Transverse colon (tissue), 4 donors: ENCODE measurements around the gene CPT1A. TPM values are rescaled to one million over a fixed set of nuclear protein-coding genes. Genes with fewer than 3 reads are reported as not detected.

Experiments used
- DNase-seq: peaks from one replicate; pipeline ENCODE4 v3.0.0-alpha.2; 2019
- H3K27ac ChIP-seq, 4 donors: fragments of 200-600 bp; sonication (generic); 2 replicates each; pipeline ENCODE4 v1.5.1; 2016 to 2018; ENCODE audit warnings: inconsistent platforms in 4 of 4
- H3K27me3 ChIP-seq: fragments of 200-600 bp; sonication (generic); 2 replicates; pipeline ENCODE4 v1.5.1; 2017; ENCODE audit warnings: inconsistent platforms
- H3K36me3 ChIP-seq, 4 donors: fragments of 200-600 bp; sonication (generic); 2 replicates each; pipeline ENCODE4 v1.5.1; 2017 to 2019; ENCODE audit warnings: inconsistent platforms in 4 of 4
- H3K4me1 ChIP-seq, 4 donors: fragments of 200-600 bp; sonication (generic); 2 replicates each; pipeline ENCODE4 v1.5.1; 2017 to 2020; ENCODE audit warnings: inconsistent platforms in 4 of 4
- H3K4me3 ChIP-seq, 4 donors: fragments of 200-600 bp; sonication (generic); 1 replicate in 1 of 4; 2 replicates in 3 of 4; pipeline versions ENCODE4 v1.5.1 to v1.6.1; 2017 to 2019; ENCODE audit warnings: inconsistent platforms in 4 of 4
- H3K9me3 ChIP-seq, 2 donors: fragments of 200-600 bp; sonication (generic); 2 replicates each; pipeline ENCODE4 v1.5.1; 2017 to 2019; ENCODE audit warnings: inconsistent platforms in 2 of 2
- CTCF ChIP-seq, 5 experiments: fragments of 200-600 bp in 3 of 5; fragments of 450-650 bp in 2 of 5; sonication (generic) in 3 of 5; IDR thresholded peaks; 1 replicate in 2 of 5; 2 replicates in 3 of 5; pipeline ENCODE4 v1.5.1; 2016 to 2017; ENCODE audit warnings: antibody characterized with exemption in 5 of 5, inconsistent platforms in 3 of 5, mild to moderate bottlenecking in 2 of 5, moderate library complexity in 1 of 5
- EP300 ChIP-seq: sonication (generic); formaldehyde crosslinking; IDR thresholded peaks from one replicate; pipeline ENCODE4 v1.6.1; 2017; ENCODE audit warnings: antibody characterized with exemption, low read depth
- POLR2A ChIP-seq: fragments of 450-650 bp; IDR thresholded peaks from one replicate; pipeline ENCODE4 v1.6.1; 2016; ENCODE audit warnings: antibody characterized with exemption, mild to moderate bottlenecking, moderate library complexity
- POLR2AphosphoS5 ChIP-seq, 3 donors: sonication (generic); formaldehyde crosslinking; IDR thresholded peaks; one replicate each; pipeline ENCODE4 v1.6.1; 2016; ENCODE audit warnings: antibody characterized with exemption in 3 of 3
- WGBS, 2 donors: methylation state at CpG; one replicate each; pipeline ENCODE4 v1.1.5; 2018; ENCODE audit warnings: low coverage in 1 of 2; 5-methylcytosine and 5-hydroxymethylcytosine counted together
- in situ Hi-C, 4 donors: fragments of 200-750 bp; cut with MboI; loops; one replicate each; pipeline versions ENCODE4 v1.15.0 to v1.15.1; 2017; ENCODE audit warnings: low sequenced_read_pairs in 3 of 4, low pct_ligation_motif_present in 1 of 4, low pct_unique_long_range_greater_than_20kb in 1 of 4
- intact Hi-C: fragments of 100-400 bp; cut with DNase I; formaldehyde crosslinking; loops from one replicate; pipeline ENCODE4 v1.15.1; 2023; ENCODE audit warnings: low total_unique reads
- total RNA-seq, 4 donors: library from RNA; depleted of rRNA; stranded (reverse); fragments of >200 nt; gene quantifications; one replicate each; pipeline ENCODE4 v1.1.0, GENCODE V29; 2016

The CPT1A gene
- total RNA-seq, 4 donors from 2014 or later = 98.9 to 263 (median 177) TPM

DNA sequence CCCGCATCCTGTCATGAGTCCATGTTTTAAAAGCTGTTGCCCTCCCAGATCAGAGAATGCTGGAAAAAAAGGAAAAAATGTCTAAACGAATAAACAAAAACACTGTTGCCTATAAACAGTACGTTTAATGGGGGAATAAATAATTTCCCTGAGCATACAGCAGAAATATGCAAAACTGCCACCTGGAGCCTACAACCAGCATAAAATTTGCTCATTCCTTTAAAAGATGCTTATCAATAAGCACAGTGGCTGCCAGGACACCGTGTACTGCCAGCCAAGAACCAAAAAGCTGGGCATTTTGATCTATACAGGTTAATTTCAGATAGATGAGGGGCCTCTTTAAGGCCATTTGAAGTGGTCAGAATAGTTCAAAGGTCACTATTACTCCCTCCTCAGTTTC, 5.7 kb upstream of the CPT1A start:
- no peak for DNase-seq
- intact Hi-C loops (no loop called here), in situ Hi-C loops (no loop called here)
- no peaks in the 10 kb centered on the region for H3K36me3 ChIP-seq
- no peak overlapping the region for H3K27ac ChIP-seq
- H3K9me3 ChIP-seq = no peaks in the 10 kb centered on the region
- peaks cover 8 to 22% (median 17%) of the 10 kb centered on the region in 4 donors for H3K4me1 ChIP-seq
- H3K27me3 ChIP-seq = no peaks in the 10 kb centered on the region
- 70 to 85% methylated on average over 2 to 4 of the region's 4 CpGs for WGBS, 2 donors
- no peak for TF ChIP-seq POLR2AphosphoS5 (IDR thresholded peaks at IDR 0.05)
- TF ChIP-seq EP300 = no peak
- no peak for TF ChIP-seq POLR2A
- TF ChIP-seq CTCF (IDR thresholded peaks at IDR 0.05) = no peak
- H3K4me3 ChIP-seq = no peak overlapping the region

- DNase-seq = no peak
- 82 to 84% methylated on average over 17 to 18 of the region's 18 CpGs for WGBS, 2 donors
- H3K36me3 ChIP-seq = no peaks in the 10 kb centered on the region
- no peak overlapping the region for H3K4me3 ChIP-seq
- TF ChIP-seq EP300 (no peak), POLR2AphosphoS5 (IDR thresholded peaks at IDR 0.05) (no peak), CTCF (IDR thresholded peaks at IDR 0.05) (no peak), POLR2A (no peak)
- H3K27me3 ChIP-seq = no peaks in the 10 kb centered on the region
- in situ Hi-C loops = no loop called here
- intact Hi-C loops = no loop called here
- no peaks in the 10 kb centered on the region for H3K9me3 ChIP-seq
- H3K4me1 ChIP-seq = peaks cover 12 to 29% (median 24%) of the 10 kb centered on the region in 4 donors
- H3K27ac ChIP-seq = no peak overlapping the region
Measured at GRCh38 chr11:68845351-68846002, 3.8 kb upstream of the CPT1A start.

GRCh38 chr11:68844801-68845200, 3.1 kb upstream of the CPT1A start:
- intact Hi-C loops = no loop called here
- Histone ChIP-seq H3K4me1 (peaks cover 12 to 36% (median 30%) of the 10 kb centered on the region in 4 donors), H3K9me3 (no peaks in the 10 kb centered on the region), H3K36me3 (no peaks in the 10 kb centered on the region), H3K4me3 (no peak overlapping the region), H3K27me3 (no peaks in the 10 kb centered on the region), H3K27ac (no peak overlapping the region)
- TF ChIP-seq POLR2A (no peak), CTCF (IDR thresholded peaks at IDR 0.05) (no peak), EP300 (no peak)
- 79 to 85% methylated on average over 6 of the region's 6 CpGs for WGBS, 2 donors
- in situ Hi-C loops = no loop called here
- DNase-seq = no peak

DNA sequence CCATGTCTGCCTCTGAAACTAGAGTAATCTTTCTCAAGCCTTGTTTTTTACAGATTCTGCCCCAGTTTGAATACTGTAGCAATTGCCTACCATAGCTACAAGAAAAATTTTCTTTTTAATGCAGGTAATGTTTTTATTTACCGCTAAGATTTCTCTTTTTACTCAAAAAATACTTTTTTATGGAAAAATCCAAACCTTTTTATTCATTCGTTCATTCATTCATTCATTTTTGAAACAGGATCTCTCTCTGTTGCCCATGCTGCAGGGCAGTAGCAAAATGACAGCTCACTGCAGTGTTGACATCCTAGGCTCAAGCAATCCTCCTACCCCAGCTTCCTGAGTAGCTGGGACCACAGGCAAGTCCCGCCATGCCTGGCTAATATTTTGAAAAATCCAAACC, 2.7 kb upstream of the CPT1A start:
- Histone ChIP-seq H3K4me3 (peak overlapping the region in 3 of 4 donors; percentile 8 to 91 (median 57)), H3K4me1 (peaks cover 12 to 40% (median 35%) of the 10 kb centered on the region in 4 donors), H3K27ac (peak overlapping the region; percentile 74 to 99 (median 94)), H3K36me3 (no peaks in the 10 kb centered on the region), H3K27me3 (no peaks in the 10 kb centered on the region), H3K9me3 (no peaks in the 10 kb centered on the region)
- 75 to 79% methylated on average over 3 of the region's 3 CpGs for WGBS, 2 donors
- in situ Hi-C loops (no loop called here), intact Hi-C loops (no loop called here)
- DNase-seq = no peak
- TF ChIP-seq CTCF (IDR thresholded peaks at IDR 0.05) (no peak), POLR2A (no peak), EP300 (no peak), POLR2AphosphoS5 (IDR thresholded peaks at IDR 0.05) (no peak)
